HepG2 (cell line): ENCODE data around the gene P2RX2. TPM values are rescaled to one million over a fixed set of nuclear protein-coding genes. Genes with fewer than 3 reads are reported as not detected.

Source experiments
- ATAC-seq: fragments of 200-7000 bp; cut with Tn5 transposase; 3 replicates; pipeline ENCODE4 v1.9.1; 2020; ENCODE audit warnings: mild to moderate bottlenecking, moderate library complexity
- BruUV-seq: library from RNA; stranded (reverse); fragments of 400-500 nt; replicated peaks from 2 replicates; lab custom pipeline; 2021; lab: Mats Ljungman, UMichigan
- CTCF ChIA-PET: fragments of 300-600 bp; formaldehyde crosslinking; extraction: SDS; loops from one replicate; lab custom pipeline; 2021; ENCODE audit warnings: low total read pairs, inconsistent platforms, low intra/inter-chr PET ratio; lab: Yijun Ruan, JAX
- POLR2A ChIA-PET: fragments of 350-600 bp; sonication (Branson Sonifier 250); formaldehyde crosslinking; loops from one replicate; lab custom pipeline; 2020; ENCODE audit warnings: antibody characterized with exemption, inconsistent platforms; lab: Yijun Ruan, JAX
- DNase-seq: peaks from one replicate; pipeline ENCODE4 v3.0.0-alpha.2; 2015; ENCODE audit warnings: low spot score
- FAIRE-seq: peaks from 3 replicates; lab custom pipeline; 2011; peaks lifted over from hg19 to GRCh38; lab: Jason Lieb, UNC
- H2AFZ ChIP-seq: one replicate; pipeline ENCODE4 v1.6.1; 2011; ENCODE audit warnings: low read length, inconsistent platforms
- H3K27ac ChIP-seq: fragments of 300-600 bp; 3 replicates; pipeline ENCODE4 v1.8.0; 2011; ENCODE audit warnings: mixed run types, mild to moderate bottlenecking, mixed read lengths, low read length, inconsistent platforms; ENCODE audit not compliant: insufficient read depth; ENCODE audit errors: extremely low read length
- H3K27me3 ChIP-seq, 2 experiments: fragments of 200-600 bp in 1 of 2; 2 replicates in 1 of 2; 3 replicates in 1 of 2; pipeline versions ENCODE4 v1.6.0 to v1.8.0; 2011; ENCODE audit warnings: low read length in 2 of 2, mild to moderate bottlenecking in 2 of 2, moderate library complexity in 2 of 2, inconsistent platforms in 1 of 2; ENCODE audit not compliant: insufficient read depth in 2 of 2, control insufficient read depth in 1 of 2
- H3K36me3 ChIP-seq, 2 experiments: fragments of 200-600 bp in 1 of 2; replicated peaks in 1 of 2; 2 replicates in 1 of 2; 3 replicates in 1 of 2; pipeline versions ENCODE4 v1.5.1 to v1.8.0; 2011; ENCODE audit warnings: low read length in 2 of 2, inconsistent platforms in 1 of 2; ENCODE audit not compliant: insufficient read depth in 2 of 2, control insufficient read depth in 1 of 2
- H3K4me1 ChIP-seq: 2 replicates; pipeline ENCODE4 v1.5.1; 2012; ENCODE audit warnings: low read length, inconsistent platforms; ENCODE audit not compliant: insufficient read depth
- H3K4me2 ChIP-seq: 2 replicates; pipeline ENCODE4 v1.6.0; 2011; ENCODE audit warnings: low read depth, low read length, inconsistent platforms
- H3K4me3 ChIP-seq, 3 experiments: fragments of 200-600 bp in 1 of 3; sonication (generic), shearing (Covaris generic) in 1 of 3; replicated peaks in 1 of 3; 2 replicates each; pipeline ENCODE4 v1.5.1; 2011 to 2016; ENCODE audit warnings: low read length in 3 of 3, inconsistent platforms in 2 of 3, low read depth in 2 of 3, mild to moderate bottlenecking in 2 of 3, control low read depth in 1 of 3, mixed read lengths in 1 of 3; ENCODE audit not compliant: insufficient read depth in 1 of 3
- H3K79me2 ChIP-seq: one replicate; pipeline ENCODE4 v1.6.1; 2011; ENCODE audit warnings: low read length, inconsistent platforms; ENCODE audit not compliant: insufficient read depth
- H3K9ac ChIP-seq: 2 replicates; pipeline ENCODE4 v1.6.0; 2011; ENCODE audit warnings: mild to moderate bottlenecking, low read depth, low read length, inconsistent platforms; ENCODE audit not compliant: insufficient read depth
- H3K9me3 ChIP-seq: 2 replicates; pipeline ENCODE4 v1.5.1; 2012; ENCODE audit warnings: mild to moderate bottlenecking, low read length
- H4K20me1 ChIP-seq: 2 replicates; pipeline ENCODE4 v1.6.0; 2011; ENCODE audit warnings: inconsistent platforms, mild to moderate bottlenecking, low read length, moderate library complexity; ENCODE audit not compliant: insufficient read depth
- BRF2 ChIP-seq: sonication (generic); formaldehyde crosslinking; IDR thresholded peaks from 2 replicates; pipeline ENCODE4 v1.8.1; 2022; ENCODE audit warnings: mild to moderate bottlenecking, missing genetic modification reagents
- SP2 ChIP-seq: sonication (generic); formaldehyde crosslinking; IDR thresholded peaks from 2 replicates; pipeline ENCODE4 v1.5.1; 2020; ENCODE audit warnings: mild to moderate bottlenecking, missing genetic modification reagents
- TIGD3 ChIP-seq: sonication (generic); formaldehyde crosslinking; IDR thresholded peaks from 2 replicates; pipeline ENCODE4 v1.5.1; 2020; ENCODE audit warnings: mild to moderate bottlenecking, missing genetic modification reagents, borderline replicate concordance
- ZEB1 ChIP-seq: IDR thresholded peaks from 2 replicates; pipeline ENCODE4 v1.6.1; 2012; ENCODE audit warnings: mild to moderate bottlenecking, low read depth, inconsistent platforms; ENCODE audit not compliant: insufficient replicate concordance
- ZNF207 ChIP-seq: fragments of 450-650 bp; IDR thresholded peaks from 2 replicates; pipeline ENCODE4 v1.6.1; 2016; ENCODE audit warnings: antibody characterized with exemption, borderline replicate concordance
- ZNF776 ChIP-seq: sonication (generic); formaldehyde crosslinking; IDR thresholded peaks from 2 replicates; pipeline ENCODE4 v1.4.0; 2020; ENCODE audit warnings: mild to moderate bottlenecking, missing genetic modification reagents
- ZXDC ChIP-seq: sonication (generic); formaldehyde crosslinking; IDR thresholded peaks from 2 replicates; pipeline ENCODE4 v1.5.0; 2020; ENCODE audit warnings: mild to moderate bottlenecking, missing genetic modification reagents
- WGBS: methylation state at CpG from one replicate; pipeline ENCODE4 v1.1.6; 2017; ENCODE audit warnings: low lambda C conversion rate; 5-methylcytosine and 5-hydroxymethylcytosine counted together
- in situ Hi-C: cut with HindIII; loops from 2 replicates; pipeline ENCODE4 v1.10.0; 2017; ENCODE audit warnings: low pct_unique_long_range_greater_than_20kb; ENCODE audit not compliant: extremely low pct_ligation_motif_present
- intact Hi-C: fragments of 100-400 bp; cut with micrococcal nuclease; formaldehyde crosslinking; loops from one replicate; pipeline ENCODE4 v1.10.0; 2022; ENCODE audit not compliant: unreplicated experiment
- polyA plus RNA-seq, 8 experiments: library from polyadenylated mRNA; depleted of rRNA in 3 of 8; stranded (reverse) in 7 of 8; unstranded in 1 of 8; fragments of >200 nt; fragmentation: Illumina TruSeq in 4 of 8; extraction: Trizol in 4 of 8; gene quantifications; 2 replicates each; pipeline versions ENCODE4 v1.2.1 to v1.2.3, GENCODE V29; 2011 to 2016; ENCODE audit warnings: low read depth in 4 of 8, missing spikeins in 1 of 8, mixed read lengths in 1 of 8; ENCODE audit not compliant: insufficient read depth in 1 of 8
- total RNA-seq, 5 experiments: library from RNA; depleted of rRNA; stranded (reverse); fragments of >200 nt; fragmentation: Illumina TruSeq; extraction: Trizol; gene quantifications; 2 replicates each; pipeline ENCODE4 v1.2.3, GENCODE V29; 2016; ENCODE audit warnings: low read depth in 1 of 5
- TF ChIP-seq, protein P1 (sequence below): IDR thresholded peaks from 2 replicates; pipeline ENCODE4 v1.6.1; 2016; ENCODE audit warnings: mild to moderate bottlenecking

P2RX2 gene
- total and polyA plus RNA-seq, 2 of the 13 experiments (the other 11 are each of a cell fraction or from before 2014, with no cell fraction given): not detected

- H4K20me1 ChIP-seq: no peaks in the 10 kb centered on the region; the same call in 1 of the 2 replicates
- WGBS: 74% methylated on average over 36 of the region's 51 CpGs
- POLR2A ChIA-PET: no interaction called here
- TF ChIP-seq BRF2 (CRISPR knock-in tag) (no peak), ZEB1 (no peak), ZXDC (CRISPR knock-in tag) (no peak), TIGD3 (CRISPR knock-in tag) (no peak), ZNF207 (no peak), ZNF776 (CRISPR knock-in tag) (no peak), SP2 (CRISPR knock-in tag) (no peak)
- TF ChIP-seq, protein P1, sequence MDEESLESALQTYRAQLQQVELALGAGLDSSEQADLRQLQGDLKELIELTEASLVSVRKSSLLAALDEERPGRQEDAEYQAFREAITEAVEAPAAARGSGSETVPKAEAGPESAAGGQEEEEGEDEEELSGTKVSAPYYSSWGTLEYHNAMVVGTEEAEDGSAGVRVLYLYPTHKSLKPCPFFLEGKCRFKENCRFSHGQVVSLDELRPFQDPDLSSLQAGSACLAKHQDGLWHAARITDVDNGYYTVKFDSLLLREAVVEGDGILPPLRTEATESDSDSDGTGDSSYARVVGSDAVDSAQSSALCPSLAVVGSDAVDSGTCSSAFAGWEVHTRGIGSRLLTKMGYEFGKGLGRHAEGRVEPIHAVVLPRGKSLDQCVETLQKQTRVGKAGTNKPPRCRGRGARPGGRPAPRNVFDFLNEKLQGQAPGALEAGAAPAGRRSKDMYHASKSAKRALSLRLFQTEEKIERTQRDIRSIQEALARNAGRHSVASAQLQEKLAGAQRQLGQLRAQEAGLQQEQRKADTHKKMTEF (CRISPR knock-in tag): no peak
- TF ChIP-seq, all 625 proteins: peak for 0
- Histone ChIP-seq H3K9me3 (peaks cover 23% of the 10 kb centered on the region), H3K4me3 (no peak overlapping the region), H2AFZ (no peak overlapping the region), H3K27ac (no peak overlapping the region), H3K4me2 (no peak overlapping the region), H3K9ac (no peak overlapping the region), H3K36me3 (no peaks in the 10 kb centered on the region), H3K27me3 (peaks cover 0 to 9% of the 10 kb centered on the region in 2 experiments; a peak in 4 of 5 replicates), H3K4me1 (peaks cover 8% of the 10 kb centered on the region), H3K79me2 (no peaks in the 10 kb centered on the region)
- no peak for DNase-seq
- no peak for FAIRE-seq
- CTCF ChIA-PET: no interaction called here
- intact Hi-C loops: no loop called here
- BruUV-seq: no TSS peak
- in situ Hi-C loops: no loop called here
- no peak for ATAC-seq
Measured at GRCh38 chr12:132617822-132618682, 524 bp upstream of the P2RX2 start.
